Renal cortical epithelial cell (primary cell): Measurements from ENCODE around the gene MBOAT1. TPM values are rescaled to one million over a fixed set of nuclear protein-coding genes. Genes with fewer than 3 reads are reported as not detected.
"Not testable (repeated sequence)": the region's sequence is repeated elsewhere in the genome, so short reads cannot be mapped to it uniquely, and the experiment has no call there.

Source experiments
- DNase-seq: peaks from one replicate; pipeline ENCODE4 v3.0.0-alpha.2; 2011; ENCODE audit warnings: low read depth
- total RNA-seq: library from RNA; depleted of rRNA; stranded (reverse); fragments of >200 nt; gene quantifications from 2 replicates; pipeline ENCODE4 v1.2.3, GENCODE V29; 2014

MBOAT1 gene
- total RNA-seq, 1 donor from 2014 or later = 8.9 TPM

DNA sequence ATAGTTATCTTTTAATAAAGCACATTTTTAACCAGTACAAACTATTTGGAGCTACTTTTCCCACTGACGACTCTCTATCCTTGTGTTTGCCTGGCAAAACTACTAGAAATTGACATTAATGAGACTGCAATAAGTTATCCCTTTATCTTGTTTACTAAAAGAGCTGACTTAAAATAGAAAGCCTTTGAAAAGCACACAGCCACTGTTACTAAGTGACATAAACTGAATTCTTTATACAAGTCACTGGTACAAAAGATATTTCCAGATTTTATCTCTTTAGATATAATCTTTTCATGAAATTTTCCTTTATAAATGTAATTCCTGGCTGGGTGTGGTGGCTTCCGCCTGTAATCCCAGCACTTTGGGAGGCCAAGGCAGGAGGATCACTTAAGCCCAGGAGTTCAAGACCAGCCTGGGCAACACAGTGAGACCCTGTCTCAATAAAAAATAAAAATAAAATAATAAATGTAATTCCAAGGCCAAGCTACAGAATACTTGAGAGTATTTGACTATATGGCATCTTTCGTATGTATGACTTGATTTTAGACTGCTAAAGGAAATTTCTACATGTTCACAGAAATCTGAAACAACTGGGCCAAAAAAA, 9.5 kb downstream of the MBOAT1 start:
- DNase-seq = peak; percentile 43

DNA sequence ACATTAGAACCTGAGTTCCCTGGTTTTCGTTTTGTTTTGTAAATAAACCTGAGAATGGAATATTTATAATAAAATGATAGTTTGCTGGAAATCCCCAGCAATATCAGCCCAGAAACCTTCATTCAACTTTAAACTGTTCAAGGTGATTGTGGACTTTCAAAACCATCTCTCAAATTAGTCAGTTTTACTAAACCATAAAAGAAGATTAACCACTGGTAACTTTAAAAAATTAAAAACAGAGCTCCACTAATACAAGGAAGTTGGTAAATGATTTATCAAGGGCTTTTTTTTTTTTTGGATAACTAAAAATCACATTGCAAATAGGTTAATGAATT, 10.0 kb downstream of the MBOAT1 start:
- peak; percentile 35 for DNase-seq

DNA sequence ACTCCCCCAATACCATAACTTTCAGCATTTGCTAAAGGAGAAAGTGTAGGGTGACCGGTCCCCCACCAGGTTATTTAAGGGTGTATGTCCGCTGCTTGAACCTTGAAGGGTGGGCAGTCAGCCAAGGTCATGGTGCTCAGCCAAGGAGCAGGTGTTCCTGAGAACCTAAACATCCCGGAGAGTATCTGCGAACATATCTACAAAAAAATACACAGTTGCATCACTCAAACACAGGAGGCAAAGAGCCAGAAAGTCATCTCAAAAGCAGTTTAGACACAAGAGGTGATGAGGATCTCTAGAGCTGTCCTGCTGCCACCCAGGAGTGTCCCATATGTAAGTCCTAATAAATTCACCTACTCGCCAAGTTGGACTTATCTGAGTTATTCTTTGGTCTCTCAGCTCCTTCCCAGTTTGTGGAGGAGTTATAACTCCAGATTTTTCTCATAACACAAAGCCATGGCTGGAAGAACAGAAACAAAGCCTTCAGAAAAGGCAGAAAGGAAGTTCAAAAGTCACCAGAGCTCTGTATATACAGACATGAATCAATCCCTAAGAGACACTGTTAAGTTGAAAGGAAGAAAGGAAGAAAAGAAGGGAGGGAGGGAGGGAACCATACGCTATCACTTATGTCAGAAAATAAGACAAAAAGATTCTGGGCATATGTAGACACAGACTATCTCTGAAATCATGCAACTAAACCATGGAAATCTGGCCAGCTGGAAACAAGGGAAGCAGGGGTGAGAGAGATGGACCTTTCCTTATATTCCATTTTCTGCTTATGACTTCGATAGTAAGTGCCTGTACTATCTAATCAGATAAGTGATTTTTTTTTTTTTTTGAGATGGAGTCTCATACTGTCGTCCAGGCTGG, 11.3 kb downstream of the MBOAT1 start:
- peak; percentile 36 for DNase-seq

DNA sequence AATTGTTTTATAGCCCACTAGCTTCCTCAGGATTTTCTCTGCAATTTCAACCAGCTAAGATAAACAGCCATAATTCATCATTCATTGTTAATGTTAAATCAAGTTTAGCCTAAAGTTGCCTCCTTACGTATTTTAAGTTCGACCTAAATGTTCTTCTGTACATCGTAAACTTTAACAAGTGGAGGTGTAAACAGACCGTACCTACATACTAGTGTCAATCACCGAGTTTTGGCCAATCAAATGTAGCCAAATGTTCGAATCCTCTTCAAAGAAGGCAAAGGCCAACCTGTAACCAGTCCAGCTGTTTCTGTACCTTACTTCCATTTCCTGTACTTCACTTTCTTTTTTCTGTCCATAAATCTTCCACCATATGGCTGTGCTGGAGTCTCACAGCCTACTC, 13.5 kb downstream of the MBOAT1 start:
- no peak for DNase-seq

DNA sequence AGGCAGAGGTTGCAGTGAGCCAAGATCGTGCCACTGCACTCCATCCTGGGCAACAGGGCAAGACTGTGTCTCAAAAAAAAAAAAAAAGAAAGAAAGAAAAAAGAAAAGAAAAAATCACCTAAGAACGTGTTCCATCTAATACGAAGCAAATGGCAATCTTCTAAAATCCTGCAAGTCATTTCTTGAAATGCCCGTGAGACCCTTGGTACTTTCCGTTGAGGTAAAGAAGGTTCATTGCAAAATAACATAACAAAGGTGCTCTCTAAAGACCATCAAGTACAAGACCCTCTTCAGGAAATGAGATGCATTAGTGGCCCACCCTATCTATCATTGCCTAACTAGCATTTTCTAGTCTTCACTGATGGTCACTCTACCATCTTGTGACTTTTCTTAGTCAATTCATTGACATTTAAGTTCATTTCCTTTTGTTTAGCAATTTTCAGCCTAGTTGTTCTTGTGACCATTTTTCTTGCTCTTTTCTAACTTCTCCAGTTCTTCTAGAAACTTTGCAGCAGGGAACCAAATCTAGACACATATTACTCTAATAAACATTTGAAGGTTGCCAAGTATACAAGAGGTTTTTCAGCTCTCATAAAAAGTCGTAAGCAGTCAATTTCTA, 14.0 kb downstream of the MBOAT1 start:
- DNase-seq = no peak

DNA sequence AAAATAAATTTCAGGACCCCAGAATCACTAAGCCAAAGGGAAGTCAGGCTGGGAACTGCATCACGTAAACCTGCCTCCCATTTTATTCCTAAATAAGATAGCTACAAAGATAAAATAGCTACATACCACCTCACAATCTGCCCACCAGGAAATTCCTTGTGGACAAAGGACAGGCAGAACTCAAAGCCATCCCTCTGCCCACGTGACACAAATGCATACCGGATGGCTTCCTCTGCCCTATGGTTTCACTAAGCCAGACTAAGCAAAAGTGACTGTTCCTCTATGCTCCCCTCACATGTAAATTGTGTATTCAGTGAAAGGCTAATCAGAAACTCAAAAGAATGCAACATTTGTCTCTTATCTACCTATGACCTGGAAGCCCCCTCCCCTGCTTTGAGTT, 15.0 kb downstream of the MBOAT1 start:
- no peak for DNase-seq

DNA sequence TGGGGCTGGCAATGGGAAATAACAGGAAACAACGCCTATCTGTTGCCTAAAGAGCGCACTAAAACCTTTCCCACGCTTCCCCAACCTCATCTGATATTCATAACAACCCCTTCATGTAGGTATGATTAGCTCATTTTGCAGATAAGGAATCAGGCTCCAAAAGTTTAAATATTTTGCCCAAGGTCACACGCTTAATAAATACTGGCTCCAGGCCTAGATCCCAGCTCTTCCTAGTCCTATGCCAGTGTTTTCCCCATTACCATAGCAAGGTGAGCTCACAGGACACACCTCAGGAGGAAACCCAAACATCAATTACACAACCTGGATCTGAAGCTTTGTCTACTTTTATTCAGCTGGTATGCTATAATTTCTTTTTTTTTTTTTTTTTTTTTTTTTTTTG, 19.6 kb downstream of the MBOAT1 start:
- DNase-seq = no peak

DNA sequence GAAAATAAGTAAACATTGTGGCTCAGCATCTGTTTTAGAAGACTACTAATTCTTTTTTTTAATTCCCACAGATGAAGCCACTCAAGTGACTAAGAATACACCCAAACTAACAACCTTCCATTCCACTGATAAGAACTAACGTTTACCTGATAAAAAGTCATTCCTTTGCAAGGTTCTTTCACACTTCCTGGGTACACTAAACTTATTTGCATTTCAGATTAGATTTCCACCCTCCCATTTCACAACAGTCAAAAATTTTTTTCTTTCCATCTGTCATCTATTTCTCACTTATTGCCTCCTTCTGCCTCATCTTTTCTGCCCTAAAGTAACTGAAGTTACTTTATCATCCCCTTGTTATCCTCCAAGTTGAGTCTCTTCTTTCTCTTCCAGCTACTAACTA, 20.3 kb downstream of the MBOAT1 start:
- no peak for DNase-seq

DNA sequence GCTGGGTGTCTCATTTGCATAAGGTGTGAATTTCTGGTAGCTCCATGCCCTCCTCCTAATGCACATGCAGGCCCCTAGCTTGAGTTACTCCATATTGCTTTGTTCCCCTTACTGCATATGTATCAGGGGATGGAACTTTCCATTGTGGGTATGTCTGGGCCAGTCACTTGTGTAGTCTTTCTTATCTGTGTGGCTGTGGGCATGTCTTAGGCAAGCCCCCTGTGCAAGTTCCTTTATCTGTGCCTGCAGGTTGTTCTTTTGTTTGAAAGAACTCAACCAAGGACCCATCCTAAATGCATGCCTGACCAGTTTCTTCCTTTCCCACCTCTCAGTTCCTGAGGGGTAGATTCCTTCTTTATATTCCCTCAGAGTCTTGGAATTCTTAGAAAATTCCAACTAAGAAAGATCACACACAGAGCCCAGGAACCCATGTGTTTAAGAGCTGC, 23.6 kb downstream of the MBOAT1 start:
- peak; percentile 36 for DNase-seq

DNA sequence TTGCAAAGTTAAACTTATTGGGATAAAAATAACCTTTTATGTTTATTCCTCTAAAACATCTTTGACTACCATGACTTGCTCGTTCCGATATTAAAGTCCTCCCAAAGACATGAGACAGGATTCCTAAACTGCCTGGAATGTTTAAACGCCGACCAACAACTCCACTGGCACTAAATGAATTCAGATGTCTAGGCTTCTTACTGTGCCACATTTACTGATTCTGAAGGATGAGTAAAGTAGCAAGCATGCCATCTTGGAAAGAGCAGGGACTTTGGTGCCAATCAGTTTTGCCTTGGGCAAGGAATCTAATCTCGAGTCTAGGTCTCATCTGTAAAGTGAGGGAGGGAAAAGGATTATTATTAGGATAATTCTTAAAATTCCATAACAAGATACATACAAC, 25.3 kb downstream of the MBOAT1 start:
- no peak for DNase-seq

DNA sequence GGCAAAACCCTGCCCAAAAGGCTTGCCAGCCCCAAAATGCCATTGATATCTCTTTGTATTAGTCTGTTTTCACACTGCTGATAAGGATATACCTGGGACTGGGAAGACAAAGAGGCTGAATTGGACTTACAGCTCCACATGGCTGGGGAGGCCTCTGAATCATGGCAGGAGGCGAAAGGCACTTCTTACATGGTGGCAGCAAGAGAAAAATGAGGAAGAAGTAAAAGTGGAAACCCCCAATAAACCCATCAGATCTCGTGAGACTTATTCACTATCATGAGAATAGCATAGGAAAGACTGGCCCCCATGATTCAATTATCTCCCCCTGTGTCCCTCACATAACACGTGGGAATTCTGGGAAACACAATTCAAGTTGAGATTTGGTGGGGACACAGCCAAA, 28.6 kb downstream of the MBOAT1 start:
- DNase-seq = no peak

DNA sequence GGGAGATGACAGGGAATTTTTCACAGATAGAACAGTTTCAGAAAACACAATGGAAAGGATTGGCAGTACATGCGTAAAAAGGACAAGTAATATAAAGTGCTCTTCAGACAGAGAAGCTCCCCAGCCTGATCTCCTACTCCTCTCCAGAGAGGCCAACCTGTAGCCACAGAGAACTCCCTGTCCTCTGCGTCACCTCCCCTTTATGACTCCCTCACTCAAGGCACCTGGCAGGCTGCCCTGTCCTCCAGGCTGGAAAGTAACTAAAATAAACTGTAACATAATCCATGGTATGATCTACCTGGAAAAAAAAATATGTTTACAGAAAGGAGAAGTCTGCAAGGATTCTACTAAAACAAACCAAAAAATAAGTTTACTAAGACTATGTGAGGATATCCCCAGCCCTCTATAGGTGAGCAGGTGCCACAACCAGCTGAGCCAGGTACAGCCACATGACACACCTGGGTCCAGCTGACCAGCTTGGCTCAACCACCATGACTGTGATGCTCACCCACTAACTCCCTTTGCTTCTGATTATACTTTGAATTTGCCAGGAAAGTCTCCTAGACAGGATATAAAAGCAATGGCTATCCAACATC, 29.2 kb downstream of the MBOAT1 start:
- DNase-seq = peak; percentile 55

DNA sequence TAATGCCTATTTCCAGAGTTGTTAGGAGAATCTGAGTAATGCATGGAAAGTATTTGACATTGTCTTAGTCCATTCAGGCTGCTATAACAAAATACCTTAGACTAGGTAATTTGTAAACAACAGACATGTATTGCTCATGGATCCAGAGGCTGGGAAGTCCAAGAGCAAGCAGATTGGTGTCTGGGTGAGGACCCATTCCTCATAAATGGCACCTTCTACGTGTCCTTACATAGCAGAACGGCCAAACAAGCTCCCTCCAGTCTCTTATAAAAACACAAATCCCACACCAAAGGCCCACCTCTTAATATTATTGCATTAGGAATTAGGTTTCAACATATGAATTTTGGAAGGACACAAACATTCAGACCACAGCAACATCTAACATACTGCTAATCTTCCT, 30.2 kb downstream of the MBOAT1 start:
- no peak for DNase-seq

DNA sequence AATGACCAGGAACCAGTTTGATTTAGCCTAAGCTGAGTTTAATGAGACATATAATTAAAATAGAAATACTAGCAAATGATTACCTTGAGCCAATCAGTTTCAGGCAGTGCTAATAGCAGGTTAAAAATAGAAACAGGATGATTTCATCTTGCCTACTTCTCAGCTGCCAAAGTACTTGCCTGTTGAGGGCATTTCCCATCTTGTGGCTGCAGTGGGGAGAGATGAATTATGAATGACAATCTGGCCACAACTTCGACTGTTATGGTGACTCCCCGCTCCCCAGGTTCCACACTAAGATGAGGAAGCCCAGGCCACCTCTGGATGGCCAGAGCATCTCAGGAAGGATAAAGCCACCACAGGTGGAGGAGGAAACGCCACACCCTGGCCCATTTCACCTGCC, 31.3 kb downstream of the MBOAT1 start:
- DNase-seq = peak; percentile 25

DNA sequence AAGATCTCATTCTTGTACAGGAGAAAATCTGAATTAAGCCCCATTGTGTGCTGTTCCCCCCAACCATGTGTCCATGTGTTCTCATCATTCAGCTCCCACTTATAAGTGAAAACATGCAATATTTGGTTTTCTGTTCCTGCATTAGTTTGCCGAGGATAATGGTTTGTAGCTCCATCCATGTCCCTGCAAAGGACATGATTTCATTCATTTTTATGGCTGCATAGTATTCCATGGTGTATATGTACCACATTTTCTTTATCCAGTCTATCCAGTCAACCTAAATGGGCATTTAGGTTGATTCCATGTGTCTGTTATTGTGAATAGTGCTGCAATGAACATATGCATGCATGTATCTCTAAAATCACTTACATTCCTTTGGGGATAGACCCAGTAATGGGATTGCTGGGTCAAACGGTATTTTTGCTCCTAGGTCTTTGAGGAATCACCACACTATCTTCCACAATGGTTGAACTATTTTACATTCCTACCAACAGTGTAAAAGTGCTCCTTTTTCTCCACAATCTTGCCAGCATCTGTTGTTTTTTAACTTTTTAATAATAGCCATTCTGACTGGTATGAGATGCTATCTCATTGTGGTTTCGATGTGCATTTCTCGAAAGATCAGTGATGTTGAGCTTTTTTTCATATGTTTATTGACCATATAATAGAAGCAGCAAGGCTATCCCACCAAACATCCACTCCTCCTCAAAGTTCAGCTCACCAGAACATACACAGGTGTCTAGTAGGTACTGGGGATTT, 32.8 kb downstream of the MBOAT1 start:
- not testable (repeated sequence) for DNase-seq

DNA sequence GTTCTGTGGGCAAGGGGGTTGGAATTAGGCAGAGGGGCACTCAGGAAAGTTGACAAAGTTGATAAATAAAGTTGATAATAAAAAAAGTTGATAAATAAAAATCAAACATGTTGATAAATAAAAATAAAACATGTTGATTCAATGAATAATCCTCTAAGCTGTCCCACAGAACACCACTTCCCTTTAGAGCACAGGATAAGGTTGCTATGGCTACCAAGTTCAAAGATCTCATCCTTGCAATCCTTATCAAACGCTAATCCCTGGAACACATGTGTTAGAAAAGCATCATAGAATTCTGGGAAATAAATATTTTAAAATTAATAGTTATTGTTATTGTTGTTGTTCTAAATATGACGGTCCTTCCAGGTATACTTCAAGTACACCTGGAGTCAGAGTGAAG, 33.9 kb downstream of the MBOAT1 start:
- no peak for DNase-seq

DNA sequence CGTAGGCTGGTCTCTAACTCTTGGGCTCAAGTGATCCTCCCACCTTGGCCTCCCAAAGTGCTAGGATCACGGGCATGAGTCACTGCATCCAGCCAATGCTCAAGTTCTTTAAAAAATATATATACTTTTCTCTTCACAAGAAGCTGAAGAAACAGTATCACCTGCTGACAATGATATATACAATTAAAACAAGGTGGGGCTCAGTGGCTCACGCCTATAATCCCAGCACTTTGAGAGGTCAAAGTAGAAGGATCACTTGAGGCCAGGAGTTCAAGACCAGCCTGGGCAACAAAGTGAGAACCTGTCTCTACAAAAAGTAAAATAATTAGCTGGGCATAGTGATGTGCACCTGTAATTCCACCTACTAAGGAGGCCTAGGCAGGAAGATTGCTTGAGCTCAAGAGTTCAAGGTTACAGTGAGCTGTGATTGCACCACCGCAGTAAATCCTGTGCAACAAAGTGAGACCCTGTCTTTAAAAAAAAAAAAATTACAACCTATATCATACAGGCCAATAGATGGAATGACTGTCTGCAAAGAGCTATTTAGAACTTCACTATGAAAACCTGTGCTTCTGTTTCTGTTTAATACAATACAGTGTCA, 36.4 kb downstream of the MBOAT1 start:
- no peak for DNase-seq

DNA sequence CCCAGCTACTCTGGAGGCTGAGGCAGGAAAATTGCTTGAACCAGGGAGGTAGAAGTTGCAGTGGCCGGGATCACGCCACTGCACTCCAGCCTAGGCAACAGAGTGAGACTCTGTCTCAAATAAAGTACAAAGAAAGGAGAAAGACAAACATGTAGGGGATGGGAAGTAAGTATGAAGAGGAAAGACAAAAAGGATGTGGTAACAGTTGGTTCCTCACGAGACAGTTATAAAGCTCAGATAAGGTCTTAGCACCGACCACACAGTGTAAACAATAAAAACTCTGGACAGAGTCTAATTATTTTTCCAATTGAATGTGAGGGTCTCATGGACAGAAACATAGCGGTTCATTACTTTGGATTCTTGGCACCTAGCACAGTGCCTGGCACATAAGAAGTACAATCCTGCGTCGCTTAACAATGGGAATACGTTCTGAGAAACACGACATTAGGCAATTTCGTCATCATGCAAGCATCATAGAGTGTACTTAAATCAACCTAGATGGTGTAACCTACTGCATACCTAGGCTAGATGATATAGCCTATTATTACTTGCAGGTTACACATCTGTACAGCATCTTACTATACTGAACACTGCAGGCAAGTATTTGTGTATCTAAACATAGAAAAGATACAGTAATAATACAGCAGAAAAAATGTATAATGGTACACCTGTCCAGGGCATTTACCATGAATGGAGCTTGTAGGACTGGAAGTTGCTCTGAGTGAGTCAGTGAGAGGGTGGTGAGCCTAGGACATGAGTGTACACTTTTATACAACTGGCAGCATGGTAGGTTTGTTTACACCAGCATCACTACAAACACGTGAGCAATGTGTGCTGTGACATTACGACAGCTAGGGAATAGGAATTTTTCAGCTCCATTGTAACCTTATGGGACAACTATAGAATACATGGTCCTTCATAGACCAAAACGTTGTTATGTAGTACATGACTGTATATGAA, 38.2 kb downstream of the MBOAT1 start:
- no peak for DNase-seq

DNA sequence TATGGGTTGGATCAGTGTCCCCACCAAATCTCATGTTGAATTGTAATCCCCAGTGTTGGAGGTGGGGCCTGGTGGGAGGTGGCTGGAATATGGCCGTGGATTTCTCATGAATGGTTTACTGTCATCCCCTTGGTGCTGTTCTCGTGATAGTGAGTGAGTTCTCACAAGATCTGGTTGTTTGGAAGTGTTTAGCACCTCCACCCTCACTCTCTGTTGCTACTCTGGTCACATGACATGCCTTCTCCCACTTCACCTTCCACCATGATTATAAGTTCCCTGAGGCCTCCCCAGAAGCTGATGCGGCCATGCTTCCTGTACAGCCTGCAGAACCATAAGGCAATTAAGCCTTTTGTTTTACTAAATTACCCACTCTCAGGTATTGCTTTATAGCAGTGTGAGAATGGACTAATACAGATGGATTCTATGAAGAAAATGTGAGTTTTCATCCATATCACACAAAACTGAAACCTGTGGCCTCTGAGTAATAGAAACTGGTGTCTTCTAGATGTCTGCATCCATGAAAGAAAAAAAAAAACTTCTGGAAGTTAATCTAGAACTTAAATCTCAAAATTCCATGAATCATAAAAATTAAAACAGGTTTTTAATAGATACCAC, 39.3 kb downstream of the MBOAT1 start:
- DNase-seq = no peak
